ENCODE measurements around the gene ISCA2. TPM values are rescaled to one million over a fixed set of nuclear protein-coding genes. Genes with fewer than 3 reads are reported as not detected.
A peak's percentile ranks its signal among the peaks of the same experiment; 100 is the strongest.

The ISCA2 gene
- total RNA-seq, 1 donor from 2014 or later, result 41.6 TPM

GRCh38 chr14:74478996-74479635 is 14.4 kb upstream of the ISCA2 start:
- no peak overlapping the region for H3K4me3 ChIP-seq (ENCODE audit: low read depth, low read length)
- peak; percentile 96 for TF ChIP-seq CTCF (conservative IDR thresholded peaks at IDR 0.05; ENCODE audit: low read depth, low read length)
- DNase-seq (ENCODE audit: low read depth), result no peak

GRCh38 chr14:74480046-74480445 is 13.5 kb upstream of the ISCA2 start:
- no peak overlapping the region for H3K4me3 ChIP-seq (ENCODE audit: low read depth, low read length)
- TF ChIP-seq CTCF (conservative IDR thresholded peaks at IDR 0.05; ENCODE audit: low read depth, low read length), result no peak
- DNase-seq (ENCODE audit: low read depth), result no peak

- no peak for TF ChIP-seq CTCF (conservative IDR thresholded peaks at IDR 0.05; ENCODE audit: low read depth, low read length)
- no peak for DNase-seq (ENCODE audit: low read depth)
- no peak overlapping the region for H3K4me3 ChIP-seq (ENCODE audit: low read depth, low read length)
Observed at GRCh38 chr14:74482571-74482970, 11.0 kb upstream of the ISCA2 start.

GRCh38 chr14:74483321-74483720 is 10.2 kb upstream of the ISCA2 start:
- no peak overlapping the region for H3K4me3 ChIP-seq (ENCODE audit: low read depth, low read length)
- DNase-seq (ENCODE audit: low read depth), result no peak
- no peak for TF ChIP-seq CTCF (conservative IDR thresholded peaks at IDR 0.05; ENCODE audit: low read depth, low read length)

- no peak for DNase-seq (ENCODE audit: low read depth)
- H3K4me3 ChIP-seq (ENCODE audit: low read depth, low read length), result no peak overlapping the region
- TF ChIP-seq CTCF (conservative IDR thresholded peaks at IDR 0.05; ENCODE audit: low read depth, low read length), result no peak
Observed at GRCh38 chr14:74486164-74486563, 7.4 kb upstream of the ISCA2 start.

GRCh38 chr14:74488786-74489397 is 4.7 kb upstream of the ISCA2 start:
- TF ChIP-seq CTCF (conservative IDR thresholded peaks at IDR 0.05; ENCODE audit: low read depth, low read length), result no peak
- DNase-seq (ENCODE audit: low read depth), result no peak
- H3K4me3 ChIP-seq (ENCODE audit: low read depth, low read length), result no peak overlapping the region

GRCh38 chr14:74490486-74490885 is 3.1 kb upstream of the ISCA2 start:
- H3K4me3 ChIP-seq (ENCODE audit: low read depth, low read length), result no peak overlapping the region
- DNase-seq (ENCODE audit: low read depth), result no peak
- no peak for TF ChIP-seq CTCF (conservative IDR thresholded peaks at IDR 0.05; ENCODE audit: low read depth, low read length)
